Smooth muscle cell (in vitro differentiated cells): ENCODE data around the gene DLG2. TPM values are rescaled to one million over a fixed set of nuclear protein-coding genes. Genes with fewer than 3 reads are reported as not detected.

Experiments
- DNase-seq: peaks from one replicate; lab custom pipeline; 2025; ENCODE audit not compliant: unreplicated experiment; lab: John Stamatoyannopoulos, UW
- H2AFZ ChIP-seq: fragments of 200-600 bp; sonication (generic); 2 replicates; pipeline ENCODE4 v1.6.0; 2016; ENCODE audit warnings: antibody characterized with exemption, low read depth, mild to moderate bottlenecking
- H3F3A ChIP-seq: fragments of 200-600 bp; sonication (generic); 2 replicates; pipeline ENCODE4 v1.6.0; 2017; ENCODE audit warnings: antibody characterized with exemption, low read depth
- H3K27ac ChIP-seq: fragments of 200-600 bp; sonication (generic); 2 replicates; pipeline ENCODE4 v1.5.1; 2016; ENCODE audit warnings: low read depth, mild to moderate bottlenecking
- H3K27me3 ChIP-seq: fragments of 200-600 bp; sonication (generic); 2 replicates; pipeline ENCODE4 v1.6.1; 2016; ENCODE audit warnings: low read depth, mild to moderate bottlenecking
- H3K36me3 ChIP-seq: fragments of 200-600 bp; sonication (generic); 2 replicates; pipeline ENCODE4 v1.5.1; 2016; ENCODE audit warnings: low read depth
- H3K4me1 ChIP-seq: fragments of 200-600 bp; sonication (generic); 2 replicates; pipeline ENCODE4 v1.5.1; 2016; ENCODE audit warnings: low read depth
- H3K4me2 ChIP-seq: fragments of 200-600 bp; sonication (generic); 2 replicates; pipeline ENCODE4 v1.6.0; 2016; ENCODE audit warnings: mild to moderate bottlenecking
- H3K4me3 ChIP-seq: fragments of 200-600 bp; sonication (generic); 2 replicates; pipeline ENCODE4 v1.5.1; 2016; ENCODE audit warnings: mild to moderate bottlenecking
- H3K79me2 ChIP-seq: fragments of 200-600 bp; sonication (generic); 2 replicates; pipeline ENCODE4 v1.6.0; 2016; ENCODE audit warnings: low read depth, mild to moderate bottlenecking
- H3K9ac ChIP-seq: fragments of 200-600 bp; sonication (generic); 2 replicates; pipeline ENCODE4 v1.6.0; 2016; ENCODE audit warnings: low read depth
- H3K9me3 ChIP-seq: fragments of 200-600 bp; sonication (generic); replicated peaks from 2 replicates; pipeline ENCODE4 v1.5.1; 2016; ENCODE audit warnings: low read depth
- H4K20me1 ChIP-seq: fragments of 200-600 bp; sonication (generic); 2 replicates; pipeline ENCODE4 v1.6.0; 2016; ENCODE audit warnings: low read depth
- WGBS: methylation state at CpG from one replicate; pipeline ENCODE4 v1.1.7; 2016; ENCODE audit warnings: low lambda C conversion rate; 5-methylcytosine and 5-hydroxymethylcytosine counted together
- polyA plus RNA-seq: library from polyadenylated mRNA; unstranded; fragments of >200 nt; fragmentation: Nextera tagmentation; extraction: Ambion mirVana; gene quantifications from 2 replicates; pipeline ENCODE4 v1.2.1, GENCODE V29; 2016
- total RNA-seq: library from RNA; depleted of rRNA; stranded (reverse); fragments of >200 nt; gene quantifications from 2 replicates; pipeline ENCODE4 v1.2.3, GENCODE V29; 2014
- TF ChIP-seq, protein P1 (sequence below): fragments of 200-600 bp; sonication (generic); IDR thresholded peaks from 2 replicates; pipeline ENCODE4 v1.5.1; 2017; ENCODE audit warnings: borderline replicate concordance, mild to moderate bottlenecking, antibody characterized with exemption; ENCODE audit not compliant: insufficient read depth, poor library complexity, severe bottlenecking

Gene DLG2
- total and polyA plus RNA-seq, 2 experiments from 2014 or later: 0.74 to 1.1 TPM

DNA sequence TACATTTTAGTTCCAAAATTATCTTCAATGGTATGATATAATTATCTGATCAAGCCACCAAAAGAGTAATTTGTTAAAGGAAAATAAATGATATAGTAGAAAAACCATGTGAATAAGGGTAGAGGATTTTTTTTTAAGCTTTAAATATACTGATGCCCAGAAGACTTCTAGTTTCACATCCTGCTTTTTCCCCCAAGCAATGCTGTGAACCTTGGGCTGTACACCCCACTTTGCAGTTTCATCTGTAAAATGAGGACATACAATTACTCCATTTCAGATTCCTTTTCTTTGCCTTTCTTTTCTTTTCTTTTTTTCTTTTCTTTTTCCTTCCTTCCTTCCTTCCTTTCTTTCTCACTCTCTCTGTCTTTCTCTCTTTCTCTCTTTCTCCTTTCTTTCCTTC, 1125.4 kb downstream of the DLG2 start:
- TF ChIP-seq, protein P1, sequence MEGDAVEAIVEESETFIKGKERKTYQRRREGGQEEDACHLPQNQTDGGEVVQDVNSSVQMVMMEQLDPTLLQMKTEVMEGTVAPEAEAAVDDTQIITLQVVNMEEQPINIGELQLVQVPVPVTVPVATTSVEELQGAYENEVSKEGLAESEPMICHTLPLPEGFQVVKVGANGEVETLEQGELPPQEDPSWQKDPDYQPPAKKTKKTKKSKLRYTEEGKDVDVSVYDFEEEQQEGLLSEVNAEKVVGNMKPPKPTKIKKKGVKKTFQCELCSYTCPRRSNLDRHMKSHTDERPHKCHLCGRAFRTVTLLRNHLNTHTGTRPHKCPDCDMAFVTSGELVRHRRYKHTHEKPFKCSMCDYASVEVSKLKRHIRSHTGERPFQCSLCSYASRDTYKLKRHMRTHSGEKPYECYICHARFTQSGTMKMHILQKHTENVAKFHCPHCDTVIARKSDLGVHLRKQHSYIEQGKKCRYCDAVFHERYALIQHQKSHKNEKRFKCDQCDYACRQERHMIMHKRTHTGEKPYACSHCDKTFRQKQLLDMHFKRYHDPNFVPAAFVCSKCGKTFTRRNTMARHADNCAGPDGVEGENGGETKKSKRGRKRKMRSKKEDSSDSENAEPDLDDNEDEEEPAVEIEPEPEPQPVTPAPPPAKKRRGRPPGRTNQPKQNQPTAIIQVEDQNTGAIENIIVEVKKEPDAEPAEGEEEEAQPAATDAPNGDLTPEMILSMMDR: no peak
- H3F3A ChIP-seq: no peaks in the 10 kb centered on the region
- no peak overlapping the region for H3K4me2 ChIP-seq
- no peak for DNase-seq
- no peaks in the 10 kb centered on the region for H3K36me3 ChIP-seq
- H3K27me3 ChIP-seq: peaks cover 21% of the 10 kb centered on the region
- no peak overlapping the region for H3K9ac ChIP-seq
- no peak overlapping the region for H3K27ac ChIP-seq
- no peak overlapping the region for H3K4me3 ChIP-seq
- H3K4me1 ChIP-seq: no peaks in the 10 kb centered on the region
- H3K9me3 ChIP-seq: no peaks in the 10 kb centered on the region
- no peaks in the 10 kb centered on the region for H3K79me2 ChIP-seq
- H4K20me1 ChIP-seq: no peaks in the 10 kb centered on the region
- no peak overlapping the region for H2AFZ ChIP-seq

DNA sequence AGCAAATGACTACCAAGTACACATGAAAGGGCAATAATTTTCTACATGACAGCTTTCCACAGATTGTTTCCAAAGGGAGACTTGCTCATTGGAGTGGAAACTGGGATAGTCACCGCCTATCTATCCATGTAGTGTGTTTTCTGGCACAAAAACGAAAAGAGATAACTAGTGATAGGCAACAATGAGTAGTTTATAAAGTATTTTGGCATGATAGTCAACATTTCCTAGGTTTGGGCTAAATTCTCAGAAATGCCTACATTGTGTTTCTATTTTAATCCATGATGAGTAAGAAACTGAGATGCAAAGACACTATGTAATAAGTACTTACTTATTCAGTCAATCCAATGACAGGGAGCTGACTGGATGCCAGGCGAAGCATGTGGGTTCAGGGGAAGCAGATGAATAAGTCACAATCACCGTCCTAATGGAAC, 1129.1 kb downstream of the DLG2 start:
- TF ChIP-seq, protein P1: no peak
- no peak overlapping the region for H3K27ac ChIP-seq
- 81% methylated on average over 4 of the region's 4 CpGs for WGBS

DNA sequence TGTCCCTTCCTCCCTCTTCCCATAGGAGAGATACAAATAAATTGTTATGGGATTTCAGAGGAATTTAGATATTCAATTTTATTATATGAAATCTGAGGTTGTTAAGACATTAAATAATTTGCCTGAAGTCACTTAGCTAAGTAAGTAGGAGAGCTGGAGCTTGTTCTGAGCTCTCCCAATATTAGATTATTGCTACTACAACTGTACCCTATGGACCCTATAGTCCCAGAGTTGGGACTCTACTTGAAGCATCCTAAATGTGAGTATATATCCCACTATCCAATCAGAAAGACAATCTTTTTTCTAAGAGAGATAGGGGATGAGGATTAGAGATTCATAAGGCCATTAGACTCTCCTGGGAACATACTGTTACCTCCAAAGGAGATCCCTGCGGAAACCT, 1130.0 kb downstream of the DLG2 start:
- no peaks in the 10 kb centered on the region for H3K36me3 ChIP-seq

More for the DNA sequence above, 1129.1 kb downstream of the DLG2 start:
- H3K79me2 ChIP-seq: no peaks in the 10 kb centered on the region
- no peaks in the 10 kb centered on the region for H4K20me1 ChIP-seq
- no peaks in the 10 kb centered on the region for H3K4me1 ChIP-seq
- H3K4me3 ChIP-seq: no peak overlapping the region
- H3K9me3 ChIP-seq: no peaks in the 10 kb centered on the region
- H3F3A ChIP-seq: no peaks in the 10 kb centered on the region
- no peak overlapping the region for H2AFZ ChIP-seq
- no peaks in the 10 kb centered on the region for H3K36me3 ChIP-seq
- no peak for DNase-seq
- no peak overlapping the region for H3K9ac ChIP-seq
- peaks cover 11% of the 10 kb centered on the region for H3K27me3 ChIP-seq
- no peak overlapping the region for H3K4me2 ChIP-seq

DNA sequence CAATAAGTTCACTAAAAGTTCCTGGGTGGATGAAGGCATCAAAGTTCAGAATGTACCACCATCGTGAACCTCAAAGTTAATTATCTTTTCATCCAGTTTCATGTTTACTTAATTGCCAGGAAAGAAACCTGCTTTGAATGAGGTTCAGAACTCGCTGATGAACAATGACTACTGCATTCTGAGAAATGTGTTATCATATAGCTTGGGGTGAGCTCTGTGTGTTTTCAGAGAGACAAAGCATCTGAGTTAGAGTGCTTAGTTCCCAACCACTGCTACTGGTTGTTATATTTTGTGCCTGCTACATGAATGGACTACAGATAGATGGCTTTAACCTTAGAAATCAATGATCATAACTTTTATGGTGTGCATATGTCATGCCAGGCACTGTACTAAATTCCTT, 1131.0 kb downstream of the DLG2 start:
- H3K27me3 ChIP-seq: peaks cover 10% of the 10 kb centered on the region
- H4K20me1 ChIP-seq: no peaks in the 10 kb centered on the region
- TF ChIP-seq, protein P1: no peak
- no peak overlapping the region for H3K4me2 ChIP-seq
- H3K79me2 ChIP-seq: no peaks in the 10 kb centered on the region
- no peaks in the 10 kb centered on the region for H3K9me3 ChIP-seq
- H2AFZ ChIP-seq: no peak overlapping the region
- no peaks in the 10 kb centered on the region for H3K4me1 ChIP-seq
- no peaks in the 10 kb centered on the region for H3F3A ChIP-seq
- no peak overlapping the region for H3K27ac ChIP-seq
- H3K9ac ChIP-seq: no peak overlapping the region
- 91% methylated on average over 2 of the region's 2 CpGs for WGBS
- H3K36me3 ChIP-seq: no peaks in the 10 kb centered on the region
- no peak for DNase-seq
- no peak overlapping the region for H3K4me3 ChIP-seq

More for the DNA sequence above, 1130.0 kb downstream of the DLG2 start:
- H3F3A ChIP-seq: no peaks in the 10 kb centered on the region
- H3K9ac ChIP-seq: no peak overlapping the region
- H3K4me1 ChIP-seq: no peaks in the 10 kb centered on the region
- H3K27ac ChIP-seq: no peak overlapping the region
- no peaks in the 10 kb centered on the region for H3K9me3 ChIP-seq
- no peak overlapping the region for H3K4me3 ChIP-seq
- H3K27me3 ChIP-seq: peaks cover 10% of the 10 kb centered on the region
- no peak overlapping the region for H2AFZ ChIP-seq
- 59% methylated on average over 1 of the region's 1 CpG for WGBS
- H4K20me1 ChIP-seq: no peaks in the 10 kb centered on the region
- no peak overlapping the region for H3K4me2 ChIP-seq
- no peaks in the 10 kb centered on the region for H3K79me2 ChIP-seq
- no peak for DNase-seq
- TF ChIP-seq, protein P1: no peak
